HG03066 (cell line): ENCODE results near the gene BMPER.

Experiments used
- ATAC-seq: cut with Tn5 transposase; IDR thresholded peaks from one replicate; pipeline ENCODE4 v1.9.1; 2021; ENCODE audit warnings: low read depth; ENCODE audit not compliant: unreplicated experiment

The BMPER gene

DNA sequence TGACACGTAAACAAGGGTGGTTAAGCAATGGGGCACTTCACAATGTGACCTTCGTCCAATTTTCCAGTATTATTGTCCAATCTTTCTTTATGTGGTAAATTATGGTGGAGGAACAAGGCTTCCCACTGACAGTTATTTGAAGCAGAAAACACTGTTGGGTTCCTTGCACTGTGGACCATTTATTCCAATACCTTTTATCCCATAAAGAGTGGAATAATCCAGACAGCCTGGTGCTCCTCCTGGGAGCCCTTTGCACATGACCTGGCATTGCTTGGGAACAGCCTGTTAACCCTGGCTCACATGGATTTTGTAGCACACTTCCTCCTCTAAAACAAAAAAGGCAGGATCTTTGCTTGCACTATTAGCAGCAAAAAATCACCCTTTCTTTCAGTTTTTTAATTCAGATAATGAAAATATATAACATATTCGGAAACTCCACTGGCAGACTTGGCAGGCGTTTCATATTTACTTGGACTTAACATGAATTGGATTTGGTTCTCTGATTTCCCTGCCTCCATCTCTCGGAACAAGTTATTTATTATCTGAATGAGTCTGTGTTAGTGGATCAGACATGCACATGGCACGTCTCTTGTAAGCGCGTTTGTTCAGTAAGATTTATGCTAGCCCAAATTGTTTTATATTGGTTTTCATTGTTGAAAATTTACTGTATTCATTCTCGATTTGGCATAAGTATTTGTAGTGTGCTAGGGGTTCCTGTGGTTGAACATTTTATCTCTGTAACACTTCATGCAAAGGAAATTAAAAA, 59.3 kb downstream of the BMPER start:
- ATAC-seq: no peak

DNA sequence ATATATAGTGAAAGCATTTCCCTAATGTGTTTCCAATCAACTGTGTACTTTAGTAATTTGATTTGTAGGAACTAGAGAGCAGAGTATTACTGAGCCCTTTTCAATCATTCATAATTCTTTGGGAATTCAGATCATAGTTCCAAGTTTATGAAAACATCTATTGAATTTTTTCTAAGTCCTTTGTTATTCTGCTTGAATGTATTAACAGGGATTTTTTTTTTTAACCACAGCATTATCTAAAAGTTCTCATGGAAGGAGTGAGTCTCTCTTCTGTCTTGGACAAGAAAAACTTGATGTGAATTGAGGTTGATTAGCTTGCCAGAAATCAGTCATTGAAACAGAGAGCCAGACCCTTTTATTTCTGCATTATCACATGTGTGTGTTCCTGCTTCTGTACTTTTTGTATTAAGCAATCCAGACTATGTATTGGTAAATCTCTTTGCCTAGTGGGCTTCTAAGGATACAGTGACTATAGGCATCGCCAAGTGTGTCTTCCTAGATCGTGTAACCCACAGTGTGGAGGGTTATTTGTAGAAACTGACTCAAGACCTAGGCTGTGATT, 59.9 kb downstream of the BMPER start:
- ATAC-seq: no peak

DNA sequence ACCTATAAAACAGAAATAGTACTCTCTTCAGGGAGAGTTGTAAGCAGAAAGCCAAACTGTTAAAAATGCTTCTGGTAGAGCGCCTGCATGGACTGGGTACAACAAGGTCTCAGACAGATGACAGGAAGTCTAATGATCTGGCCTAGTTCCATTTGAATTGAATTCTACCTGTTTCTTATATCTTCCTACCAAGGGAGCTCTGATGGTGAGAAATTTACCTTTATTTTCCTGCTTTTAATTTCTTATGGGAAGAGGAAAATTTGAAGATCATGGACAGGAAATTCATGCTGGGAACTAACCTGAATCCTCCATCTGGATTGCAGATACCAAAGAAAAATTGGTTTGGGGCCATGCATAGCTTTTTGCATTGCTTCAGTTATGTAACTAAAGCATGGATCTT, 63.3 kb downstream of the BMPER start:
- no peak for ATAC-seq

DNA sequence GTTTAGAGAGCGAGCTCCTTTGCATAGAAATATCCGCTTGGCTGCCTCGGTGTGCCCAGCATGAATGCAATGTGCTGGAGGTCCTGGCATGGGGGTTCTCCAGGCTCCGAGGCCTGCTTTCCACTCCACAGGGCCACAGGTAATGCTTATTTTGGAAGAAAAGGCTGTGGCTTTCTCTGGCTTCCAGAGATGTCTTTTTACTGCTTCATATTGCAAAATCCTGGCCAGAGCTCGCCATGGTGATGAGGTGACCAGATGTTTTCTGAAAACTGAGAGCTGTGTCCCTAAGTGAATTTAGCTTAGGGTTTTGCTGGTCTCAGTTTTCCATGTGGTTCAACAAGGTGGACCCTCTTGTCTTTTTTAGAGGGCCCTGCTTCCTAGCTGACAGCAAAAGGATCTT, 65.2 kb downstream of the BMPER start:
- ATAC-seq: no peak

DNA sequence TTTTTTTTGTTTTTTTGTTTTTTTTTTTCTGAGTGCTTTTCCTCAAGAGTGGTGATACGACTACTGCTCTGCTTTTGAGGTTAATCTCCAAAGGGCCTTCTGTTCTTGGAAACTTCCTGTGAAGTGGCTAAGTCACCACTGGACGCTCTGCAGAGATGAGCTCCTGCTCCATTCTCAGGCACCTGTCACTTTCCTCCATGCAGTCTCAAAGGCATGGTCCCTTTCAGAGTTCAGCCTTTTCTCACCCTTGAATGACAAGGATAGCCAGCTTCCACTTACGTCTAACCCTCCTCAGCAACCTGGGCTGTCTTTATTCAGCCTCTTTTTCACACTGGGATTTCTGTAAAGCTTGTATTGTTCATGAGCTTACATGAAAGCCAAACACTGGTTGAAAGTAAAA, 65.8 kb downstream of the BMPER start:
- no peak for ATAC-seq

DNA sequence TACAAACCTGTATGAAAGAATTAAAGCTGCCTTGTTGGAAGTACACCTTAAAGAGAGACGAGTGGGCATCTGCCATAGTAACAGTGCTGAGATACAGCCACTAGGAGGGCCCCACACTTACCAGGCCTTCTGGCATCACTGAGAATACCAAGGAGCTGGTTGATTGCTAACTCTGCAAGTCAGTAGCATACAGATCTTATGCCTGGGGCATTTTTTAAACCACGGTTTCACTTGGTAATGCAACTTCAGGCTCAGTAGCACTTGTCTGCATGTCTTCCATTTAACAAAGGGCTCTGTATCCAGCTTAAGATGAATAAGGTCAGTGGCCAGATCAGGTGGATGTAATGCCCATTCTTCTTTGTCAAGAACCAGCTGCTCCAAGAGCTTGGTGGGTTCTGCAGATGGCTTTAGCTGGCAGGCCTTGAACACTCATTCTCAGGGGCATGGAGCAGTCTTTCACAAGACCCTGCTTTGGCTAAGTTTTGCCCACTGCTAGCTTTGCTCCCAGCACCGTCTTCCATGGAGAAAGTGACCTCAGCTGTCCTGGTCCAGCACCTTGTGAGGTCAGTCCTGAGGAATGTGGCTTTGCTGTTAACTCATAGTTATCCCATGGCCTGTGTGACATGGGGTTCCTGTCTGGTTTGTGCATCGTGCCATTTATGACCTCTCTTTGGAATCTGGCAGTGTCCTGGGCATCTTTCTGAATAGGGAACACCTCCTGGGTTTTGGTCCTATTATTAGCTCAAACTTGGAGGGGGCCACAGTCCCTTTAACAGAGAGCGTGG, 68.1 kb downstream of the BMPER start:
- no peak for ATAC-seq

DNA sequence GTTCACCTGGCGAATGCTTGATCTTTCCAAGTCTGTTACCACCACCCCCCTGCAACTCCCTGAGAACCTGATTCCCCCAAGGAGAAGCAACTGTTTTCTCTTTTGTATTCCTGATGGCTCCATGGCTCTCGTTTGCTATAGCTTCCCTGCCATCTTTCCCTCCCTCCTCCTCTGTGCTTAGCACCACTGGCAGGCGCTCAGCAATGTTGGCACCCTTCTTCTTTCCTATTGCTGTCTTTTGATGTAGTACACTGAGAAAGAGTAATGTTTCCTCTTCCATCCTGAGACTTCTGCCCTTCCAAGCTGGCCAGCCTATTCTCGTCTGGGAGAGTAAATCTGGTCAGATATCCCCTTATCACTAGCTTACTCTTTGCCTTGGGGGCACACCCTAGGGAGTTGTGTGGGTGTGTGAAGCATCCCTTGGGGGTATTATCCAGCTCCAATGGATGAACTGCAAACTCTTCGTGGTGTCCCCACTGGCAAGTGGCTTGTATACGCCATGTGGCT, 74.0 kb downstream of the BMPER start:
- no peak for ATAC-seq

DNA sequence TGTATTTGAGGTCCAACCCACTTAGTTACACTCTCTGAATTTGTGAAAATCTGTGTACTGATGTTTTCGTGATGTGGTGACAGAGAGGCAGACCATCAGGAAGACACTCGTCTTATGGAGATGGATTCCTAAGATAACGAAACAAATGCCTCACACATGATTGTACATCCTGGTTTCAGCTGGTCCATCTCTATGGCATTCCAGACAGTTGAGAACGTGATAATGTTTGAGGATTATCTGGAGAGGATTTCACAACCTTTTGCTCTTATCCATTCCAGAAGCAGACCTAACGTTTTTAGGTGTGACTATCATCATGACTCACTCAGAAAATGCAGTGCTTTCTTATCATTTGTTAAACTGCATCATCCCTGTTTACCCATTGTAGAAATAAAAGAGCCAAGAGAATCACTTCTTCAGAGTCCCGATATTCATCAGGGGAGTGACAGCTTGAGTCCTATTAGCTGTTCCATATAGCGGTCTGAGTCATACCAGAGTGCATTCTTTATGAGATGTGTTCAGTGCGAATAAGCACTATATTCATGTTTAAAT, 74.5 kb downstream of the BMPER start:
- no peak for ATAC-seq

DNA sequence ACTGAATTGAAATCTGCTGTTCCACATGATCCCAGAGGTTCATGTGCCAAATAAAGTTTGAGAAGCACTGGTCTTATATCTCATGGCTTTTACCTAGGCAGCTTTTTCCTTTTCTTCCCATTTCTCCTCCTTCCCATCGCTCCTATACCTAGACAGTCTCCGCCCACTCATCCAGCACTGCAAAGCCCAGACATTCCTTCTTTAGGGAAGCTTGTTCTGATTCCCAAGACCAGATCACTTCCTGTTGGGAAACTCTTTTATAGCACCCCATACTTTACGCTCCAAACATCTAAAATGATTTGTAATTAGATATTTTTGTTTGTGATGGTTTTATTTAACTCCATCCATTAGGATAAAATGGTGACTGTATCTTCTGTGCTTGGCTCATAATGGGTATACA, 75.9 kb downstream of the BMPER start:
- no peak for ATAC-seq

DNA sequence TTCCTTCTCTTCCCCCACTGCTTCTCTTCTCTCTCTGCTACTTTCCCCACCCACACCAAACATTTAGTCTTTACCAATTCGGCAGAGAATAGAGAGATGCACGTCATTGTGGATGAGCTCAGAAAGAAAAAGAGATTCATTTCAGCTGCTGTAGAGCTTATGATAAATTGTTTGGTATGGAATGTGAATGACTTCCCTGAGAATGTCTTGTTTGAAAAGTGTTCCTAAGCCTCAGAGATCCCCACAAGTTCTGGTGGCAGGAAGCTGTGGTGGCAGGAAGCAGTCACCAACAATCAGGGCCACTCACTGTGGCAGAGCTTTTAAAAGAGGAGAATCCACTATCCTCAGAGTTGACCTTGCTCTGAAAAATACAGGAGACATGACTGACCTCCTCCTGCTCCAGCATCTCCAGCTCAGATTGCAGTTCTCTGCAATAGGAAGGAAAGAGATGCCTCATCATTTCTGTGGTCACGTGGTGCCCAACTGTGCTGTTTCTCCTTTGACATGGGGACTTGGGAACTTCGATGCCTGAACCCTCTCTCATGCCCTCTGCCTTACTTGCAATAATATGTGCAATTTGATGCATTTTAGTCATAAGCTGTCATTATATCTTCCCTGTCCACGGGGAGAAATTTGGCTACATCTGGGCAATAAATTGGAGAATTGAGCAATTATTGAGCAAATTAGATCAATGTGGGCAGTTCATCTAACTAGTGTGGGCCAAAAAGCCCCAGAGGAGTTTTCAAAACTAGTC, 76.5 kb downstream of the BMPER start:
- no peak for ATAC-seq

DNA sequence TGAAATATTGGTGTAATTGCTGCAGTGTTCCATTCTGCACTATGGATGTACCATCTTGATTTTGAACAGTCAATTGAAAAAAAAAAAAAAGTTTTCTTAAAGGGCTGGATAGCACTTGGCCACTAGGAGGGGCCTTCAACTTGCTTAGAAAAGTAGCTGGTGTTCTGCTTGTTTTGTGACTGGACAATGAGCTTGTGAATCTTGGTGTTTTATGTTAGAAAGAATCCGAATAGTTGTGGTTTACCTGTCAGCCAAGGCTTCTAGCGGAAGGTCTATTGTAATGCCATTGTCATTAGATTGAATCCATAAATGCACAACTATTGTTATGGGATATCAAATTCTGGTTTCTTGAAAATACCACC, 77.1 kb downstream of the BMPER start:
- ATAC-seq: no peak

DNA sequence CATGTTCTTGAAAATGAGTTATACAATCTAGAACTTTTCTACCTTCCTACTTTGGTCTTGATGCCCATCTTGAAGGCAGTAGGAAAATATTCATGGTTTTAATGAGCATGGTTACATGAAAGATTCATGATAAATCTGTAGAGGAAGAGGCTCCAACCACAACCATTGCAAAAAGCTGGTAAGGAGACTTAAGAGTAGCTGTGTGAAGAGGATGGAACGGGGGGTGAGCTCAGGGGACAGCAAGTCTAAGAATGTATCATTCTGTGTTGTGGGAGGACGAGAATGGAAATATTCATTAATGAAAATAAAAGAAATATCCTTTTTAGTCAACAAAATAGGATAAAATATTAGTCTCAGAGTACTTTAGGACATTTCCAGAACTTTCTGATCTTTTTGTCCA, 81.1 kb downstream of the BMPER start:
- no peak for ATAC-seq

DNA sequence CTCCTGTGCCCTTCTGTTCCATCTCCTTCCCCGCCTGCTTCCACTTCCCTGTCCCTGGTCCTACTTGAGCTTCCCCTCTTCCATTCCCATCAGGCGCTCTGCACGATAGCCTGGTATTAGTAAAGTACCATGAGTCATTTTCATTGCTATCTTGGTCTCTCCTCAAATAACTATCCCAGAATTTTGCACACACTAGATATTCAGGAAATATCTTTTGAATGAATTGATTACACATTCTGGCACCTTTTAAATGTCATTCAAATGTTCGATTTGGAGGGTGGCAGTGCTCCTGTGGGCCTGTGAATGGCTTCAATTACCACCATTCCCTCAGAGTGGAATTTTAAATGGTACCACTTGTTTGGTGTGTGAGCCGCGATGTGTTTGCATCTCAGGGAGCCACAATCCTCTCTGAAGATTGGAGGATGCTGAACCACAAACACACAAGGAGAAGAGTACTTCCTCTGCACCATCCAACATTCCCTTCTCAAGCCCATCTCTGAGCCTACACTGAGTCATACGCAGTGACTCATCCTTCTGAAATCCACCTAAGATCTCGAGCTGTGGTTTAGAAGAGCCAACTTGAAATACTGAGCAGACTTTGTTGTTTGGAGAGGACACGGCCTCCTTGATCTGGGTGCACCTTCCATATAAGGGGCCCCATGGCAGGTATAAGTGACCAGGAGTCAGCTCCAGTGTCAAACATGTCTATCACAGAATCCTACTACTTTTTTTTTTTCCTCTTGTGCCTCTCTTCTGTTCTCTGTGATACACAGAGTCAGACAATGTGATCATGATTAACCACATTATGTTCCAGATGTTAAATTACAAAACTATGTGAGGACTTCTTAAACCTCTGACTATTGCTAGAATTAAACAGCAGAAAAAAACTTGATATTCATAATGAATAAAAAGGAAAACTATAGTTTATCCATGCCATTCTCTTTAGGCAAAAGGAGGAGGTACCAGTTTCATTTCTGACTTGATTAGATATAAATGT, 81.9 kb downstream of the BMPER start:
- ATAC-seq: no peak

DNA sequence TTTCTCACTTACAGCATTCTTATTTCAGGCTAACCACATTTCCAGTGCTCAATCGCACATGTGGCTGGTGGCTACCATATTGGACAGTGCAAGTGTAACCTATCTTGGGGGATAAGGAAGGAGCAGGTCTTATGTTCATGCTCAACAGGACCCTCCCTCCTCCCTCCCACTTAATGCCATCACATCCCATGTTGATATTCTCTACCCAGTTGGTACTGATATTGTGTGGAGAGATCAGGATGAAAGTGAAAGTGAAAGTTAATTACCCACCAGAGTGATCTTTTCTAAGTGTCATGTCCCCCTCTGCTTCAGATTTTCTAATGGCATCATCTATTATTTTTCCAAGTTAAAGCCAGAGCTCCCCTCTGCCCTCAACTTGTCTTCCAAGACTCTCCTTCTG, 91.6 kb downstream of the BMPER start:
- ATAC-seq: no peak

DNA sequence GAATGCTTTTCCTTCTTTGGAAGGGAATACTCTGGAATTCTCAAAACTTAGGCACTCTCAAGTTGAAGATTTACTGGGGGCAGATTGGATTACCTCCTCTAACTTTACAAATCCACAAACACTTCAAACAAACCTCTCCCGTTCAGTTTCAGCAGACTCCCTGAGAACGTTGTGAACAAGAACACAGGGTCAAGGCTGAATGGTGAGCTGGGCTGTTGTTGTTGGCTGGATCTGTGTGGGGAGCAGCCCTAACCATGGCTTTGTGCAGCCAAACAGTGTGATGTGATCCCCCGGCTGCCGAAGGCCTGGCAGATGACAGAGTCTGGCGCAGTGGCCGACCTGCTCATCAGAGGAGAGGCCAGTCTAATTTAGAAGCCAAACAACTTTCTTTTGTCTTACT, 93.1 kb downstream of the BMPER start:
- ATAC-seq: no peak

DNA sequence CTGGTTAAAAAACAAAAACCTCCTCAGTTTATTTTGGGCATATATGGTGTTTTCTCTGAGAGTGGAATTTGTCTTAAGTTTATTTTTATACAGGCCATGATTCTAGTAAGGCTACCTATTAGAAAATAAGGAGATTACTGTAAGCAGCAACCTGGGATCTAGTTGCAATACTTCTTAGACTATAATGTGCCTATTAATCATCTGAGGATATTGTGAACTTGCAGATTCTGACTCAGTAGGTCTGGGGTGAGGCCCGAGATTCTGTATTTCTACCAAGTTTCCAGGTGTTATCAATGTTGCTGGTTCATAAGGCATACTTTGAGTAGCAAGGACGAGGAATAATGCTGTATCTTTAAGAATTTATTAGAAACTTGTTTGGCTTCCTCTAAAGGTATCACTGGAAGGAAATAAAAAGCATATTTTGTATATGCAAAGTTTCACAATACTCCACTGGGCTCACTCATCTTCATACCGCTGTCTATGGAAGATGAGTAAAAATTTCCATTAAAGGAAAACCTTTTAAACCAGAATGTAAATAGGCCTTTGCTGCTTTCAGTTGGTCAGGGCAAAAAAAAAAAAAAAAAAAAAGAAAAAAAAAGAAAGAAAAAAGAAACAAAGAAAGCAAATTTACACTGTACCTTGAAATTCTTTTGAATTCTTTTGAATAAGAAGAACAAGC, 105.8 kb downstream of the BMPER start:
- ATAC-seq: no peak

DNA sequence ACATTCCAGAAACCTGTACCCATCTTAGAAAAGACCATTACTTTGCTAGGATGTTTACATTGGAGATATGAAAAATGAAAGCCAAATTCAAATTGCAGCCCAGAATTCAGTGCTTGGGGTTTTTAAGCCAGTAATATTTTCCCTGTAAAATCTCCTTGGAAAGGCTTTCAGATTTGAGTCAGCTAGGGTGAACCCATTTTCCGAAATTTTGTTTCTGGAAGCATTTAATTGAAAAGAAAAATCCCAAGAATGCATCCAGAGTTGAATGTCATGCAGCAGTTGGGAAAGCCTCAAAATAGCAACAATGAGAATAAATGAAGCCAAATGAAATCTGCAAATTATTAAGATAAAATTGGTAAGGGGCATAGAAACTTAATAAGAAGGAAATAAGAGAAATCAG, 106.4 kb downstream of the BMPER start:
- no peak for ATAC-seq

DNA sequence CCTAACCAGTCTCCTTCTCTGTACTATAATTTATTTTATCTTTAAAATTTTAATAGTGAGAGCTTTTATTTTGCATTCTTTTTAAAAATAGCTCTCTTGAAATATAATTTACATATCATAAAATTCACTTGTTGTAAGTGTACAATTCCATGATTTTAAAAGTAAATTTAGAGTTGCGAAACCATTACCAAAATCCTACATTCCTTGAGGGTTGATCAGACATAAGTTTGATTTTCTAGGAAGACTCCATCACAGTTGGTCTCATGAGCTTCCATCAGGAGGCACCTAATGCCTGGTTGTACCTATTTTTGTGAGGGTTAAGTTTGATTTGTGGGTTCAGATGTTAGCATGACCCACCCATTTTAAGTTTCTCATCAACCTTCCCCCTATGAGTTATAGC, 108.1 kb downstream of the BMPER start:
- no peak for ATAC-seq

DNA sequence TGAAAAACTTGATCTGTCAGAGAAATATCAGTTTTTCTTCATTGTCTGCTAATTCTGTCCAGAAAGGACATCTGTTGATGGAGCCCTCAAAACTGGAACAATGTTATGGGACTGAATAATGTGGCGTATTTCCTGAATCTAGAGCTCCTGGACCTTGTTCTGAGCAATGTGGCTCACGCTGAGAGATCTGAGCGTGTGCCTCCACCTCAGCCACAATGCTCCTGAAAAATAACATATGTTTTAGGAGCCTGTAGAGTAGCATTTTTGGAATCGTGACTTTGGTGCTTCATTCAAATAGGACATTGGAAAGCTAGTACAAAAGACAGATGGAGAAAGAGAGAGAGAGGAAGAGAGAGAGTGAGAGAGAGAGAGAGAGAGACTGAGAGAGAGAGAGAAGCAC, 110.3 kb downstream of the BMPER start:
- ATAC-seq: no peak
